ENCODE measurements around the gene NAGK. TPM values are rescaled to one million over a fixed set of nuclear protein-coding genes. Genes with fewer than 3 reads are reported as not detected.
"Not testable (repeated sequence)": the region's sequence is repeated elsewhere in the genome, so short reads cannot be mapped to it uniquely, and the experiment has no call there.

NAGK gene
- total and polyA plus RNA-seq, 4 donors, result 41.2 to 147 (median 107) TPM

- no peaks in the 10 kb centered on the region for H3K4me1 ChIP-seq (ENCODE audit: control insufficient read depth, insufficient read depth, low read length)
- no peak overlapping the region for H3K27ac ChIP-seq (ENCODE audit: low read depth, low read length)
- 80% methylated on average over 1 of the region's 5 CpGs for WGBS (ENCODE audit: insufficient coverage)
- H3K27me3 ChIP-seq (ENCODE audit: control insufficient read depth, insufficient read depth, low read length), result no peaks in the 10 kb centered on the region
- no peaks in the 10 kb centered on the region for H3K9me3 ChIP-seq (ENCODE audit: control insufficient read depth, insufficient read depth, low read length)
- peaks cover 13% of the 10 kb centered on the region for H3K36me3 ChIP-seq (ENCODE audit: control insufficient read depth, insufficient read depth, low read length)
- H3K4me3 ChIP-seq (ENCODE audit: low read depth, low read length), result no peak overlapping the region
- no peak for DNase-seq (ENCODE audit: low read depth in 4 of 6, low spot score in 6 of 6)
These were observed 14.2 kb downstream of the NAGK start for GRCh38 chr2:71082402-71083252.

GRCh38 chr2:71083297-71083696 is 14.8 kb downstream of the NAGK start:
- WGBS (ENCODE audit: insufficient coverage), result no CpG with 5 or more reads among the region's 3 CpGs
- H3K27ac ChIP-seq (ENCODE audit: low read depth, low read length); H3K36me3 ChIP-seq (ENCODE audit: control insufficient read depth, insufficient read depth, low read length); DNase-seq (ENCODE audit: low read depth in 4 of 6, low spot score in 6 of 6); H3K4me3 ChIP-seq (ENCODE audit: low read depth, low read length); H3K9me3 ChIP-seq (ENCODE audit: control insufficient read depth, insufficient read depth, low read length); H3K27me3 ChIP-seq (ENCODE audit: control insufficient read depth, insufficient read depth, low read length); H3K4me1 ChIP-seq (ENCODE audit: control insufficient read depth, insufficient read depth, low read length): not testable (repeated sequence)

GRCh38 chr2:71083752-71084312 is 15.4 kb downstream of the NAGK start:
- not testable (repeated sequence) for H3K36me3 ChIP-seq (ENCODE audit: control insufficient read depth, insufficient read depth, low read length); H3K27ac ChIP-seq (ENCODE audit: low read depth, low read length); H3K27me3 ChIP-seq (ENCODE audit: control insufficient read depth, insufficient read depth, low read length); H3K4me1 ChIP-seq (ENCODE audit: control insufficient read depth, insufficient read depth, low read length); H3K9me3 ChIP-seq (ENCODE audit: control insufficient read depth, insufficient read depth, low read length); DNase-seq (ENCODE audit: low read depth in 4 of 6, low spot score in 6 of 6); H3K4me3 ChIP-seq (ENCODE audit: low read depth, low read length)
- WGBS (ENCODE audit: insufficient coverage), result 94% methylated on average over 10 of the region's 13 CpGs

GRCh38 chr2:71085325-71086003 is 17.0 kb downstream of the NAGK start:
- H3K36me3 ChIP-seq (ENCODE audit: control insufficient read depth, insufficient read depth, low read length); H3K4me3 ChIP-seq (ENCODE audit: low read depth, low read length); H3K9me3 ChIP-seq (ENCODE audit: control insufficient read depth, insufficient read depth, low read length); H3K27ac ChIP-seq (ENCODE audit: low read depth, low read length); H3K27me3 ChIP-seq (ENCODE audit: control insufficient read depth, insufficient read depth, low read length); DNase-seq (ENCODE audit: low read depth in 4 of 6, low spot score in 6 of 6); H3K4me1 ChIP-seq (ENCODE audit: control insufficient read depth, insufficient read depth, low read length): not testable (repeated sequence)
- WGBS (ENCODE audit: insufficient coverage), result no CpG with 5 or more reads among the region's 9 CpGs

GRCh38 chr2:71089475-71089874 is 21.0 kb downstream of the NAGK start:
- H3K4me3 ChIP-seq (ENCODE audit: low read depth, low read length); H3K27me3 ChIP-seq (ENCODE audit: control insufficient read depth, insufficient read depth, low read length); DNase-seq (ENCODE audit: low read depth in 4 of 6, low spot score in 6 of 6); H3K27ac ChIP-seq (ENCODE audit: low read depth, low read length); H3K9me3 ChIP-seq (ENCODE audit: control insufficient read depth, insufficient read depth, low read length); H3K4me1 ChIP-seq (ENCODE audit: control insufficient read depth, insufficient read depth, low read length); H3K36me3 ChIP-seq (ENCODE audit: control insufficient read depth, insufficient read depth, low read length): not testable (repeated sequence)
- WGBS (ENCODE audit: insufficient coverage), result 88% methylated on average over 13 of the region's 14 CpGs

GRCh38 chr2:71091808-71092207 is 23.4 kb downstream of the NAGK start:
- WGBS (ENCODE audit: insufficient coverage), result 73% methylated on average over 6 of the region's 9 CpGs
- not testable (repeated sequence) for H3K27me3 ChIP-seq (ENCODE audit: control insufficient read depth, insufficient read depth, low read length); H3K4me3 ChIP-seq (ENCODE audit: low read depth, low read length); DNase-seq (ENCODE audit: low read depth in 4 of 6, low spot score in 6 of 6); H3K4me1 ChIP-seq (ENCODE audit: control insufficient read depth, insufficient read depth, low read length); H3K36me3 ChIP-seq (ENCODE audit: control insufficient read depth, insufficient read depth, low read length); H3K9me3 ChIP-seq (ENCODE audit: control insufficient read depth, insufficient read depth, low read length); H3K27ac ChIP-seq (ENCODE audit: low read depth, low read length)

- not testable (repeated sequence) for H3K27me3 ChIP-seq (ENCODE audit: control insufficient read depth, insufficient read depth, low read length); H3K36me3 ChIP-seq (ENCODE audit: control insufficient read depth, insufficient read depth, low read length); H3K9me3 ChIP-seq (ENCODE audit: control insufficient read depth, insufficient read depth, low read length); H3K4me3 ChIP-seq (ENCODE audit: low read depth, low read length); H3K27ac ChIP-seq (ENCODE audit: low read depth, low read length); H3K4me1 ChIP-seq (ENCODE audit: control insufficient read depth, insufficient read depth, low read length); DNase-seq (ENCODE audit: low read depth in 4 of 6, low spot score in 6 of 6)
- WGBS (ENCODE audit: insufficient coverage), result 98% methylated on average over 22 of the region's 33 CpGs
These were observed 24.2 kb downstream of the NAGK start for GRCh38 chr2:71092491-71093260.

GRCh38 chr2:71100195-71100964 is 31.9 kb downstream of the NAGK start:
- WGBS (ENCODE audit: insufficient coverage), result no CpG with 5 or more reads among the region's 3 CpGs
- no peaks in the 10 kb centered on the region for H3K4me1 ChIP-seq (ENCODE audit: control insufficient read depth, insufficient read depth, low read length)
- no peak overlapping the region for H3K4me3 ChIP-seq (ENCODE audit: low read depth, low read length)
- H3K9me3 ChIP-seq (ENCODE audit: control insufficient read depth, insufficient read depth, low read length), result peaks cover 2% of the 10 kb centered on the region
- H3K27me3 ChIP-seq (ENCODE audit: control insufficient read depth, insufficient read depth, low read length), result no peaks in the 10 kb centered on the region
- no peak overlapping the region for H3K27ac ChIP-seq (ENCODE audit: low read depth, low read length)
- DNase-seq (ENCODE audit: low read depth in 4 of 6, low spot score in 6 of 6), result peak in 2 of 6 donors; percentile 24 to 45
- no peaks in the 10 kb centered on the region for H3K36me3 ChIP-seq (ENCODE audit: control insufficient read depth, insufficient read depth, low read length)

- no peak for DNase-seq (ENCODE audit: low read depth in 4 of 6, low spot score in 6 of 6)
These were observed 33.2 kb downstream of the NAGK start for GRCh38 chr2:71101656-71102055.

More at GRCh38 chr2:71101656-71102055, 33.2 kb downstream of the NAGK start:
- no peaks in the 10 kb centered on the region for H3K27me3 ChIP-seq (ENCODE audit: control insufficient read depth, insufficient read depth, low read length)
- no peaks in the 10 kb centered on the region for H3K4me1 ChIP-seq (ENCODE audit: control insufficient read depth, insufficient read depth, low read length)
- no peaks in the 10 kb centered on the region for H3K36me3 ChIP-seq (ENCODE audit: control insufficient read depth, insufficient read depth, low read length)
- no peak overlapping the region for H3K4me3 ChIP-seq (ENCODE audit: low read depth, low read length)
- H3K27ac ChIP-seq (ENCODE audit: low read depth, low read length), result no peak overlapping the region
- peaks cover 2% of the 10 kb centered on the region for H3K9me3 ChIP-seq (ENCODE audit: control insufficient read depth, insufficient read depth, low read length)
- 80% methylated on average over 2 of the region's 2 CpGs for WGBS (ENCODE audit: insufficient coverage)
